ENCODE measurements around the gene MAPK8IP3. TPM values are rescaled to one million over a fixed set of nuclear protein-coding genes. Genes with fewer than 3 reads are reported as not detected.
"Not testable (repeated sequence)": the region's sequence is repeated elsewhere in the genome, so short reads cannot be mapped to it uniquely, and the experiment has no call there.

MAPK8IP3 gene
- total RNA-seq, 1 donor from 2014 or later, result 61.4 TPM

DNA sequence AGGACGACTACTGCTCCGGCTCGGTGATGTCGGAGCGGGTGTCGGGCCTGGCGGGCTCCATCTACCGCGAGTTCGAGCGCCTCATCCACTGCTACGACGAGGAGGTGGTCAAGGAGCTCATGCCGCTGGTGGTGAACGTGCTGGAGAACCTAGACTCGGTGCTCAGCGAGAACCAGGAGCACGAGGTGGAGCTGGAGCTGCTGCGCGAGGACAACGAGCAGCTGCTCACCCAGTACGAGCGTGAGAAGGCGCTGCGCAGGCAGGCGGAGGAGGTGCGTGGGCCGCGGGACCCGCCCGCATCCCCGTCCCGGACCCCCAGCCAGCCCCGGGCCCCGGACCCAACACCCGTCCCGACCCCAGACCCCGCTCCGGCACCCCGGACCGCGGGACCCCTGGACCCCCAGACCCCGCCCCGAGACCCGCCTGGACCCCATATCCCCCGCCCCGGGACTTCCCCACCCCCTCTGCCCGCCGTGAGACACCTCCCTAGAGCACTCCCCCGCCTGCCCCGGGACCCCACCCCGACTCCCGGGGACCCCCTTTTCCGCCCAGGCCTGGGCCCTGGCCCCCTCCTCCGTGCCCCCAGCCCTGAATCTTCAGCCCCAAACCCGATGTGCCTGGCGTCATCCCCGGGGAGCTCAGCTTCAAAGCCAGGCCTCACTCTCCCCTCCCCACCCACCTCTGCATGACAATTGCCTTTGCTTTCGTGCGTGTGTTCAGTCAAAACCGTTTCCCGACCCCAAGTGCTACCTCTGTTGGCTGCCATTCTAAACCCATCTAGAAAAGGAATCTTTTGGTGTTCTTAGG lies 594 bp downstream of the MAPK8IP3 start:
- intact Hi-C loops (cut with DNase I), result no loop called here
- ATAC-seq (ENCODE audit: poor library complexity) (peak; percentile 26), DNase-seq (peak; percentile 34)

DNA sequence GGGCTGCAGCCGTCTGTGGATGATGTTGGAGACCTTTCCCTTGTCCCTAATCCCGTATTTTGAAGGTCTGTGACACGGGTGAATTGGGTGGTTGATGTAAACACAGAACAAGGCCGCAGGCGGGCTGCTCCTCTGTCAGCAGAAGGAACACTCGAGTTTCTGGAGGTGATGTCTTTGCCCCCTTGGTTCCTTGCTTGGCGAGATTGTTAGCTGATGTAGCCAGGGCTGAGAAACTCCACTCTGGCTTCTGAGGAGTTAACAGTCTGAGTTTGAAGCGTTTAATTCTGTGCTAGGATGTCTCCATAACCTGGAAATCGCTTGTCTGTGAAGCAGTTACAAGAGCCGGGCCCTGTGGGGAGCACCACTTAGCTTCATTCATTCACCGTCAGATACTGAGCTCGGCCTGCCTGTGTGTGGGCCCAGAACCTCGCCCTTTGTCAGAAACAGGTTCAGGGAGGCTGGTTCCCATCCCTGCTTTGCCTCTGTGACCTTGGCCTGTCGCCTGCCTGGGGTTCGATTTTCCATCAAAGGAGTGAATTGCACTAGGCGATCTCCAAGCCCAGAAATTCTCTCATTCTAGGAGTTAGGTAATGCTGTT lies 1.3 kb downstream of the MAPK8IP3 start:
- DNase-seq (peak; percentile 37), ATAC-seq (ENCODE audit: poor library complexity) (no peak)

DNA sequence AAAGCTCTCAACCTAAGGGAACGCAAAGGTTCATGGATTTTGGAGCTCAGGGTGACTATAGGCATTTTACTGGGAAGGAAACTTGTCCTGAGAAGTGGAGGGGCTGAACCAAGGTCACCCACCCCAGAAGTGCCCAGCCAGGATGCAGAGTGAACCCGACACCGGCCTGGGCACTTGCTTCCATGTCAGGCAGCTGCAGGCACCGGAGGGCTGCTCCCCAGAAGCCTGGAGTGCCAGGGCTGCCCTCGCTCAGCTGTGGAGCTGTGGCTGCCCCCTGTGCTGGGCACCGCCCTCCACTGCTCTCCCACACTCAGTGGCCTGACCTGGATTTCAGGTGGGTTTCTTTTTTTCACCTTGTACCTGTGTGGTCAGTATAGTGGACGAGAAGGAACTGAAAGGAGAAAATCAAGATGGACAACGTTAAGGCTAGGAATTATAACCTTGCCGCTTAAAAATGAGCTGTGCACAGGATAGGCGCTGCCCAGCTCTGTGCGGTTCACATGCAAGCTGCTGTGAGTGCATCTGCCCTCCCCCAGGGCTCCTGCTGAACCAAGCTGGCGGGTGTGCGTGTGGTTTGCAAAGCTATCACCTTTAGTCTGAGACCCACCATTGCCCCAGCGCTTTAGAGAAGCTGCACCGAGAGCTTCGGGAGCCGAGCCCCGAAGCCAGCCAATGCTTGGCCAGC lies 2.2 kb downstream of the MAPK8IP3 start:
- DNase-seq, result peak; percentile 46
- intact Hi-C loops (cut with DNase I), result no loop called here

More for the DNA sequence above, 1.3 kb downstream of the MAPK8IP3 start:
- intact Hi-C loops (cut with DNase I), result no loop called here

DNA sequence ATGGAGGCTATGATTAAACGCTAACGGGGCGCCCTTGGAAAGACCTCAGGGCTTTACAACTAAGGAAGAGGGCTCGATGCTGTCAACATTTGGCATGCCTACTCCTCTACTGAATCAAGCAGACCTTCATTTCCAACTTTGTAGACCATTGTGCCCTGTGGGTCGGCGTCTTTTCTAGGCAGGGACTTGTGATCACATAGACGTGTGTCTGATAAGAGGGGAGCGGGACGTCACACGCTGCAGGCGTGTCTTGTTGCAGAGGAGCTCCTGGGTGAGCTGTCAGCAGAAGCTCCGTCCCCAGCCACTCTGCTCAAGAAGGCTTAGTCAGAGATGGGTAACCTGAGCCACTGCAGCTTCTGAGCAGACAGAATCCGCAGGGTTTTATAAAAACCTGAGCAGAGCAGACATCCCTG lies 2.8 kb downstream of the MAPK8IP3 start:
- ATAC-seq (ENCODE audit: poor library complexity) (peak; percentile 37), DNase-seq (peak; percentile 77)
- intact Hi-C loops (cut with DNase I), result no loop called here

More for the DNA sequence above, 2.2 kb downstream of the MAPK8IP3 start:
- ATAC-seq (ENCODE audit: poor library complexity), result no peak

DNA sequence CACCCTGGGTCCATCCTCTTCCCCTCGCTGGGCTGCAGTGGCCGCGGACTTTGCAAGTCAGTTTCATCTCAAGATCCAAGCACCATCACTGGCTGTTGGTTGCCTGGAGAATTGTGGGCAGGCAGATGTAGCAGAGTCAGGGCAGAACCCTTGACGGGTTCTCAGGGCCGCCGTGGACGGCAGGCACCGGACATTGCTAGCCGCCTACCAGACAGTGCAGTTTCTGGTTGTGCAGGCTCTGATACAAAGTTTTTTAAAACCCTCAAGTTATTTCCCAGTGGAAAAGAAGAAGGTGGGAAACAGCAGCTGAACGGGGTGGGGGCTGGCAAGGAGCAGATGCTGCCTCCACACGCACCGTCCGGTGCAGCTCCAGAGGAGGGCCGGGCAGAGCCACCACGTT lies 3.4 kb downstream of the MAPK8IP3 start:
- ATAC-seq (ENCODE audit: poor library complexity), result no peak
- intact Hi-C loops (cut with DNase I), result no loop called here
- peak; percentile 27 for DNase-seq

DNA sequence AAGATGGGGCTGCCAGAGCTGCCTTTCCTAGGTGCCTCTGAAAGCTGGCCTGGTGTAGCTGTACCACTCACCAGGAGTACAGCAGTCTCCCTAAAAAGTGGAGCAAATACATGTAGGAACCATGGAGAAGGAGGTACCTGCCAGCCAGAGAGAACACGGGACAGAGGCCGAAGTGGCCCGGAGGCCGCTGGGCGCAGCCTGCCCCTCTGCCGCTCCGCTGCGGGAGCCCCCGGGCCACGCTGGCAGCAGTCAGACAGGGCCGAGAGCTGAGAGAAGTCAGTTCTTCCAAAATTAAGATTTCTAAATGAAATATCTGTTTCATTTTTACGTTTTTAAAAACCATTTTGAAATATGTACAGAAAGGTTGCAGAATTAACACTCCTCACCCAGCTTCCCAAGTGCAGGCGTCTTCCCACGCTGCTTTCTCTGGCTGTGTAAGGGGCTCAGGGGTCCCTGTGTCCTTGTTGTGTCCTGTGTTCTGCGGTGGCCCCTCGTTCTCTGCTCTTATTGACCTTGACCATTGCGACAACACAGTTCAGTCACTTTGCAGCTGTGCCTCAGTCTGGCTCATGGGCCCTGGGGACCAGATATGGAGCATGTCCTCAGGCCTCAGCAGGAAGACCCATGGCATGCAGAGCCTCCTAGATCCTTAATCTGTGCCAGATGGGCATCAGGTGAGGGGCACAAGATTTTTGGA lies 5.0 kb downstream of the MAPK8IP3 start:
- ATAC-seq (ENCODE audit: poor library complexity) (no peak), DNase-seq (peak; percentile 29)
- intact Hi-C loops (cut with DNase I), result no loop called here

DNA sequence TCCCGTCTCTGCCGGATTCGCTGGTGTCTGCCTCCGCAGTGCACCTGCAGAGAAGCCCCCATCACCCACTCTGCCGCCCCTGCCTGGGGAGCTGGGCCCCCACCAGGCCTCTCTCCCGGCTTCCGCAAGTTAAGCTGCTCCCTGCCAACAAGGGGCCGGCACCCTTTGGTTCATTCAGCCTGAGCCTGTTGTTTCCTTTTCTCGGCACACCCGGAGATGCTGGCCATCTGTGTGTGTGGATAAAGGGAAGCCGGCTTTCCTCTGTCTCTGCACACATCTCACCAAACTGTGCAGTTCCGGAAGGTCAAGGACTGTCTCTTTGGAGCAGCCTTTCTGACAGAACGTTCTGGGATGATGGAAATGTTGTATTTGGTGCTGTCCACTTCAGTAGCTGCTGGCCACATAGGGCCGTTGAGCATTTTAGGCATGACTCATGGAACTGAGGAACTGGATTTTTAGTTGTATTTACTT lies 6.8 kb downstream of the MAPK8IP3 start:
- DNase-seq, result peak; percentile 39
- no peak for ATAC-seq (ENCODE audit: poor library complexity)
- intact Hi-C loops (cut with DNase I), result no loop called here

DNA sequence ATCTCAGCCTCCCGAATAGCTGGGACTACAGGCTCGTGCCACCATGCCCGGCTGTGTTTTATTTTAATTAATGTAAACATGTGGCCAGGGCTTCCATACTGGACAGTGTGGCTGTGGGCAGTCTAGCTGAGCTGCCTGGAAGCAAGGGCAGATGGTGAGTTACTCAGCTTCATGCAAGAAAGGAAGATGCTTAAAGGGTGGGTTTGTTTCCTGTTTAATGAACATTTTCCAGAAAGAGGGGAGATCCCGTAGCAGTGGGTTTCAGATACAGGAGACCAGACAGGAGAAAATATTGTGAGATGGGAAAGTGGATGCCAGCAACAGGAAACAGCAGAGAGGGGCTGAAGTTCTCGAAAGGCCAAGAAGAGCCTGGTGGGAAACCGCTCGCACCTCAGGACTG lies 7.3 kb downstream of the MAPK8IP3 start:
- peak; percentile 22 for DNase-seq
- no peak for ATAC-seq (ENCODE audit: poor library complexity)

DNA sequence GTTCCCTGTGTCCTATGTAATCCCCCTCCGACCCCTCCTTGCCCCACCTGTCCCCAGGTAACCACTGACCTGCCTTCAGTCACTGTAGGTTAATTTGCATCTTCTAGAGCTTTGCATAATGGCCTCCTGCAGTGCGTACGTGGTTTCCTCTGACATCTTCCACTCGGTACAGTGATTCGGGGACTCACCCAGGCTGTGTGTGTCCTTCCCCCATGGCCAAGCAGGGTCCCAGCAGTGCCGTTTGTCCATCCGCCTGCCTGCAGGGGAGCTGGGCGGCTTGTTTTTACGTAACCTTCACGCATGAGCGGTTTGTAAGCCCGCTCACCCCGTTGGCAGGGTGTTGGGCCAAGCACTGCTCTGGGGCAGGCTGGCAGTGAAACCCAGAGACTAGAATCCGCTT lies 7.9 kb downstream of the MAPK8IP3 start:
- peak; percentile 24 for DNase-seq
- no peak for ATAC-seq (ENCODE audit: poor library complexity)
- intact Hi-C loops (cut with DNase I), result no loop called here

More for the DNA sequence above, 7.3 kb downstream of the MAPK8IP3 start:
- intact Hi-C loops (cut with DNase I), result no loop called here

DNA sequence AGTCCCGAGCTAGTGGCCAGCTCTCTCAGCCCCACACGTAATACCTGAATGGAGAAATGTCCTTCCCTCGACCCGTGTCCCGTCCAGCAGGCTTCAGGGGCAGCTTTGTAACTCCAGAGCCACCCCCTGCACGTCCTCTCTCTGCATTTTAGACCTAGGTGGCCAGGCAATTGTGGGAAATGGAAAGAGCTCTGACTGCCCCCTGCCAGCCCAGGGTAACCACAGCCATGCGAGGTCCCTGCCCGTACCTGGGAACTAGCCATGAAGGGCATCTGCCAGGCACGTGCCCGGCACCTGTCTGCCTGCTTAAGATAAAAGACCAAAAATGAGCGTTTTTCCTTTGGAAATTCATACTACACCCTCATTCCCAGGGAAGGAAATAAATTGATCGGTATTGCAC lies 9.2 kb downstream of the MAPK8IP3 start:
- peak; percentile 13 for DNase-seq
- no peak for ATAC-seq (ENCODE audit: poor library complexity)
- intact Hi-C loops (cut with DNase I), result no loop called here

DNA sequence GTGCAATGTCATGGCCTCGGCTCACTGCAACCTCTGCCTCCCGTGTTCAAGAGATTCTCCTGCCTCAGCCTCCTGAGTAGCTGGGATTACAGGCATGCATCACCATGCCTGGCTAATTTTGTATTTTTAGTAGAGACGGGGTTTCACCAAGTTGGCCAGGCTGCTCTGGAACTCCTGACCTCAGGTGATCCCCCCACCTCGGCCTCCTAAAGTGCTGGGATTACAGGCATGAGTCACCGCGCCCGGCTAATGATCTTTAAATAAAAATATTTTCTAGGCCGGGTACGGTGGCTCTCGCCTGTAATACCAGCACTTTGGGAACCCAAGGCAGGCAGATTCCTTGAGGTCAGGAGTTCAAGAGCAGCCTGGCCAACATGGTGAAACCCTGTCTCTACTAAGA lies 12.2 kb downstream of the MAPK8IP3 start:
- ATAC-seq (ENCODE audit: poor library complexity); intact Hi-C loops (cut with DNase I): not testable (repeated sequence)
- DNase-seq, result peak; percentile 21

DNA sequence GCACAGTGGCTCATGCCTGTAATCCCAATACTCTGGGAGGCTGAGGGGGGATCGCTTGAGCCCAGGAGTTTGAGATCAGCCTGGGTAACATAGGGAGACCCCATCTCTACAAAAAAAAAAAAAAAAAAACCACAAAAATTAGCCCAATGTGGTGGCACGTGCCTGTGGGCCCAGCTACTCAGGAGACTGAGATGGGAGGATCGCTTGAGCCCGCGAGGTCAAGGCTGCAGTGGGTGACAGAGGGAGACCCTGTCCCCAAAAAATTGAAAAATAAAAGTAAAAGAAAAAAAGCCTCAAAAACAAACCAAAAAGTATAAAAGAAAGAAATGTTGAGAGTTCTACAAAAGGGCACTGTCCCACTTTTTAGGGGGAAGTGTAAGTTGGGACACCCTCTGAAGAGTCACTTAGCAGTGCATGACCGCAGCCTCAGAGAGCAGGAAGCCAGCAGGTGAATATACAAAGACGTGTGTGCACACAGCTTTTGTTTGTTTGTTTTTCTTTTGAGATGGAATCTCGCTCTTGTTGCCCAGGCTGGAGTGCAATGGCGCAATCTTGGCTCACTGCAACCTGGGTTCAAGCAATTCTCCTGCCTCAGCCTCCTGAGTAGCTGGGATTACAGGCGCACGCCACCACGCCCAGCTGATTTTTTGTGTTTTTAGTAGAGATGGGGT lies 13.7 kb downstream of the MAPK8IP3 start:
- DNase-seq; ATAC-seq (ENCODE audit: poor library complexity); intact Hi-C loops (cut with DNase I): not testable (repeated sequence)

DNA sequence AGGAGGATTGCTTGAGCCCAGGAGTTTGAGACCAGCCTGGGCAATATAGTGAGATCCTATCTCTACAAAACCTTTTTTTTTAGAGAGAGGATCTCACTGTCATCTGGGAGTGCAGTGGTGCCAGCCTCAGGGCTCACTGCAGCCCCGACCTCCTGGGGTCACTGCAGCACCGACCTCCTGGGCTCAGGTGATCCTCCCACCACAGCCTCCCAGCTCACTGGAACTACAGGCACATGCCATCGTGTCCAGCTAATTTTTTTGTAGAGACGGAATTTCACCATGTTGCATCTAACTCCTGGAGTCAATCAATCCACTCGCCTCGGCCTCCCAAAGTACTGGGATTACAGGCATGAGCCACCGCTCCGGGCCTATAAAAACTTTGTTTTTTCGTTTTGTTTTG lies 15.4 kb downstream of the MAPK8IP3 start:
- ATAC-seq (ENCODE audit: poor library complexity) (no peak), DNase-seq (no peak)
- intact Hi-C loops (cut with DNase I), result no loop called here

DNA sequence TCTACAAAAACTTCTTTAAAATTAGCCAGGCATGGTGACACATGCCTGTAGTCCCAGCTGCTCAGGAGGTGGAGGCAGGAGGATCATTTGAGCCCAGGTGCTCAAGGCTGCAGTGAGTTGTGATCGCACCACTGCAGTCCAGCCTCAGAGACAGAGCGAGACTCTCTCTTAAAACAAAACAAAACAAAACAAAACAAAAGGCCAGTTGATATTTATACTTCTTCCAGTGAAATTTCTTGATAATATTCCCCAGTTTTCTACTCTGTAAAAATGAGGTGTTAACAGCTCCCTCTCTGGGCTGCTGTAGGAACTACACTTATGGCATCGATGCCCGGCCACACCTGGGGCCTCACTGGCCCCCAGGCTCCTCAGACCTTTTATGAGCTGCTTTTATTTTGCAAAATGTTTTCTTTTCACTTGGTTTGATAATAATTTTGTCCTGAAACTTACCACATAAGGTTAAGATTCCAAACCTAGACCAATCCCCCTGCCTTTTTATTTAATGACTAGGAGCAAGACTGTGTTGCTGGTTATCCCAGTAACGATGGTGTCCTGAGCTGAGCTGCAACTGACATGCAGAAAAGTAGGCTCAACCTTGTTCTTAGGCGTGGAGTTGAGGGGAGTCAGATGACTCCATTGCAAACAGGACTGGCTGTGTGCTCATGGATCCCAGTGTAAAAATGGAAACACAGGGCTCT lies 17.6 kb downstream of the MAPK8IP3 start:
- intact Hi-C loops (cut with DNase I), result no loop called here
- peak; percentile 39 for ATAC-seq (ENCODE audit: poor library complexity)
- DNase-seq, result no peak

DNA sequence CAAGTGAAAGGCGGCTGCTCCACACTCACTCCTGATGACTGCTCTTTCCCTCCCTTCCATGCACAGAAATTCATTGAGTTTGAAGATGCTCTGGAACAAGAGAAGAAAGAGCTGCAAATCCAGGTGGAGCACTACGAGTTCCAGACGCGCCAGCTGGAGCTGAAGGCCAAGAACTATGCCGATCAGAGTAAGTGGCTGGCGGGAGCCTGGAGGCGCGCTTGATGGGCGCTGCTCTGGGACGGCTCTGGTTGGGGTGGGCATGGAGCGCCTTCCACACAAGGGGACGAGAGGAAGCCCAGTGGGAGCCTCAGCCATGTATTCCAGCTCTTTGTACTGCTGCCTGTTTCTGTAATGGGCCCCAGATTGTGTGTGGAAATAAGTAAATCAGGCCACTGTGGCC lies 18.5 kb downstream of the MAPK8IP3 start:
- intact Hi-C loops (cut with DNase I), result no loop called here
- DNase-seq, result no peak
- no peak for ATAC-seq (ENCODE audit: poor library complexity)

DNA sequence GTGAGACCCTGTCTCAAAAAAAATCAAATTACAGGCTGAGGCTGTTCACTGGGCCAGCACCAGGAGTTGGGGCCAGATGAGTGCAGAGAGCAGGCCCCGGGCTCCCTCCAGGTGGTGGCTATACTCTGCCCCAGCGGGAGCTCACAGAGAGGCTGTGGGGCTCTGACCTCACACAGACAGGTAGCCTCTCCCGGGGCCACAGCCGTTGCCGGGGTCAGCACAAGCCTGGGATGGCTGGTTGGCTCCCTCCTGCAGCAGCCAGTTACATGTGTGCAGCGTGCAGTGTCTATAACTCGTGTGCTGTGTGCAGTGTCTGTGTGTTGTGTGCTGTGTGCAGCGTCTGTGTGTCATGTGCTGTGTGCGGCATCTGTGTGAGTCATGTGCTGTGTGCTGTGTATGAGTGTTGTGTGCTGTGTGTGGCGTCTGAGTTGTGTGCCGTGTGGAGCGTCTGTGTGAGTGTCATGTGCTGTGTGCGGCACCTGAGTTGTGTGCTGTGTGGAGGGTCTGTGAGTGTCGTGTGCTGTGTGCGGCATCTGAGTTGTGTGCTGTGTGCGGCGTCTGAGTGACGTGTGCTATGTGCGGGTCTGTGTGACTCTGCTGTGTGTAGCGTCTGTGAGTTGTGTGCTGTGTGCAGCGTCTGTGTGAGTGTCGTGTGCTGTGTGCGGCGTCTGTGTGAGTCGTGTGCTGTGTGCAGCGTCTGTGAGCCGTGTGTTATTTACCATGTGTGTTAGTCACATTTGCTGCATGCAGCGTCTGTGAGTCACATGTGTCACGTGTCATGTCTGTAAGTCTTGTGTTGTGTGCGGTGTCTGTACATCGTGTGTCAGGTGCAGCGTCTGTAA lies 20.9 kb downstream of the MAPK8IP3 start:
- intact Hi-C loops (cut with DNase I), result no loop called here
- no peak for DNase-seq
- ATAC-seq (ENCODE audit: poor library complexity), result no peak

All from Right ventricle myocardium superior (tissue), 1 donor.